HG02981 (cell line): Measurements from ENCODE around the gene CDK4.
"Not testable (repeated sequence)": the region's sequence is repeated elsewhere in the genome, so short reads cannot be mapped to it uniquely, and the experiment has no call there.

ENCODE experiments used
- ATAC-seq: cut with Tn5 transposase; IDR thresholded peaks from one replicate; pipeline ENCODE4 v1.9.1; 2021; ENCODE audit warnings: mild to moderate bottlenecking, moderate library complexity; ENCODE audit not compliant: unreplicated experiment

The CDK4 gene

DNA sequence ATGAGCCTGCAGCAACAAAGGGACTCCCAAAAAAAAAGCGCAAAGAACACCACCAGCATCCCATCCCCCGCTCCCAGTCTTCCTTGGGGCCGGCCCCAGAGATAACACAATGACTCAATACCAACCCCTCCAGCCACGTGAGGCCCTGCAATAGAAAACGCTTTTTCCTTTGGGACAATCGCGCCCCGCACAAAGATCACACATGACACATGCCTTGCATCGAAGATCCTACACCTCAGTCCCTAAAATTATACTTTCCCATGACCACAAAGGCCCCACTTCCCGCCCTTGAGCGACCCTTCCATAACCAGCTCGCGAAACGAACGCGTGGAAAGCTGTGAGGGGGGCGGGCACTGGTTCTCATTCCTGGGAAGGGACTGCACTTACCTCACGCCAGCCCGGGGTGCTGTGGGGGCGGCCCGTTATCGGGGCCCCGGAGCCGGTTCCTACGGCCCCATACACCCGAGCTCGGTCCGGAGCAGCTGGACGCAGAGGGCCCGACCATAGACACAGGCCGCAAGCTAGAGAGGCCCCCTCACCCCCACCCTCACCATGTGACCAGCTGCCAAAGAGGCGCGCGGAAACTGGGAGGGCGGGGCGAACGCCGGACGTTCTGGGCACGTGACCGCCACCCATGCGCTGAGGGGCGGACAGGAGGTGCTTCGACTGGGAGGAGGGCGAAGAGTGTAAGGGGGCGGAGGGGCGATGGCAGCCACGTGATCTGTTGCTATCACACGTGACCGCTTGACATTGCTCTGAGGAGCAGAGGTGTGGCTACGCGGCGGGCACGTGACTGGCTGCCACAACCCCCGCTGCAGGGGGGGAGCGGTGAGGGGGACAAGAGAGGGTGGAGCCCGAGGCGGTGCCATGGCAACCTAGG, at the start of gene CDK4:
TSS of gene CDK4 (minus strand) at position 523 of the 880 bp plus-strand sequence. CDS start 593 bp downstream, outside the sequence.
- ATAC-seq, result peak; percentile 71

- ATAC-seq, result no peak
Measured at GRCh38 chr12:57800965-57801364, 48.9 kb upstream of the CDK4 start.

- ATAC-seq, result no peak
Measured at GRCh38 chr12:57797933-57798332, 45.8 kb upstream of the CDK4 start.

GRCh38 chr12:57796996-57797395, 44.9 kb upstream of the CDK4 start:
- no peak for ATAC-seq

- ATAC-seq, result no peak
Measured at GRCh38 chr12:57795354-57795753, 43.2 kb upstream of the CDK4 start.

DNA sequence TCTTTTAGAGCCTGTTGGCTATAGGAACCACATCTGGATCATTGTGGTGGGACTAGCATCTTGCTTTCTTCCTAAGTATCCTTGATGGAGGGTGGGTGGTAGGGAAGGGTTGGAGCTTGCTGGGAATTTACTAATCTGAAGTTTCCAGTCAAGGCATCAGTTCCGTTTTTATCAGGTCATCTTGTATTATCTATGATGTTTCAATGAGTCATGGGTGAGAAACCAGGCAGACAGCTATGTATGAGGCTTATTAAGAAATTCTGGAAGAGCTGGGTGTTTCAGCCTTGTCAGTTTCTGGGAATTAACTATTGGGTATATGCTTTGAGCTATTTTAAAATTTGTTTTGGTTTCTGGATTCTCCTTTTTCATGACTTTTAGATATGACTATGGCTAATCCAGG, 41.8 kb upstream of the CDK4 start:
- no peak for ATAC-seq

GRCh38 chr12:57783861-57784260, 31.8 kb upstream of the CDK4 start:
- no peak for ATAC-seq

DNA sequence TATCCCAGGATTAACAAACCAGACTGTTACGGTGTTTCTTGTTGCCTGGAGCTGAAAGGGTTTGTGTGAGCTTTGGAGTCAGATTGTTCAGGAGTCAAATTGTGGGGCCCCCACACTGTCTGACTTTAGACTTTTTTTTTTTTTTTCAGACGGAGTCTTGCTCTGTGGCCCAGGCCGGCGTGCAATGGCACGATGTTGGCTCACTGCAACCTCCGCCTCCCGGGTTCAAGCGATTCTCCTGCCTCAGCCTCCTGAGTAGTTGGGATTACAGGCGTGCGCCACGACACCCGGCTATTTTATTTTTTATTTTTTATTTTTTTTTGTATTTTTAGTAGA, 31.3 kb upstream of the CDK4 start:
- ATAC-seq, result no peak

DNA sequence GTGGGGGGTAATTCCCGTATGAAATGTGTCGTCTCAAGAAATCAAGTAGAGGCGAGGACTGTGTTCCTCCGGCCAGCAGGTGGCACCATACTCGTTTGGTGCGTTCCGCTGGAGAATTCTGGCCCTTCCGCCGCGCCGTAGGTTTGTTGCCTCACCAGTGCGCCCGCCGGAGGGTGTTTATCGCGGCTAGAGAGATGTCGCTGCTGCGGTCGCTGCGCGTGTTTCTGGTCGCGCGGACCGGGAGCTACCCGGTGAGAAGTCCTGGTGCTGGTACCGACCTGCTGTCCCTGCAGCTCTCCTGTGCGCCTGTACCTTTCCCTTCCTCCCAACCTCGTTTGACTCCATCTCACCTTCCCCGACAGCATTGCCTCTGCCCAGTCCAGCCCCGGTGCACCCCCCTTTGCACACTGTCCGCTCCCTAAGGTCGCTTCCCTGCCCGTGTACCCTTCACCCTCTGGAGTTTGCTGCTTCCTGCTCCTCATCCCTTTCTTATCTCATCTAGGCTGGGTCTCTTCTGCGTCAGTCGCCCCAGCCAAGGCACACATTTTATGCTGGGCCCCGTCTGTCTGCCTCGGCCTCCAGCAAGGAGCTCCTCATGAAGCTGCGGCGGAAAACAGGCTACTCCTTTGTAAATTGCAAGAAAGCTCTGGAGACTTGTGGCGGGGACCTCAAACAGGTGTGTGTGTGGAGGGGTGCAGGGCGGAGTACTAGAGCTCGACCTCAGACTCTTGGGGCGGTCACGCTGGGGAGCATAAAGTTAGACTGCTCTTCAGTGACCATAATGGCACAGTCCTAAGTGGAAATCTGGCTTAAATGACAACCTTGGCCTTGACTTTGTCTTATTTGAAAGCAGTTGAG, 30.7 kb upstream of the CDK4 start, which contains the start of gene TSFM:
TSS of gene TSFM (plus strand) at position 180 of the 858 bp plus-strand sequence. CDS start at position 195, 15 bp downstream.
- ATAC-seq, result peak; percentile 89

DNA sequence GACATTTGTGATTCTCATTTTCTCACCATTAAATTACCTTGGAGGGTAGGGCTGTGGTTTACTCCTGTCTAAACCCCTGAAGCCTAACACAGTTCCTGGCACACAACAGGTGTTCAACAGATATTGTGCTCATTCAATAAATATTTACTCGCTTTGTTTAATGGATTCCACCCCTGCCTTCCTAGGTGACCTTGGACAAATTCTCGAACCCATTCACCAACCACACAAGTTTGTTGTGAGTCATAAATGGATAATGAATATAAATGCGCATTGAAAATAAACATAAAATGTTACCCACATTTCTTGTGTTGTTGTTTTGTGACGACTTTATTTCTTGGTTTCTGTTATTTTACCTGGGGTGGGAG, 30.1 kb upstream of the CDK4 start:
- ATAC-seq, result no peak

- no peak for ATAC-seq
Measured at GRCh38 chr12:57781801-57782200, 29.7 kb upstream of the CDK4 start.

DNA sequence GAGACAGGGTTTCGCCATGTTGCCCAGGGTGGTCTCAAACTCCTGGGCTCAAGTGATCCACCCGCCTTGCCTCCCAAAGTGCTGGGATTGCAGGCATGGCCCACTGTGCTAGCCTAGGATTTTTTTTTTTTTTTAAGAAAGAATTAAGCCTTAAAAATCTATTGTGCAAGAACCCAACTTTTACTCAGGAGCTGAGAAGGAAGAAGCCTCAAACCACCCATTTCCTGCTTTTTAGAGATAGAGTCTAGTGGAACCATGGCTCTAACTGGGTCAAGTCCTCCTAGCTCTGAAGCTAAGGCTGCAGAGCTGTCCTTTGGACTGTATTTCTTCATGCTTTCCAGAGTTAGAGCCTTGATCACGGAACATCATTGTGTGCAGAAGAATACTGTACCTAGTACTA, 29.1 kb upstream of the CDK4 start:
- ATAC-seq, result no peak

GRCh38 chr12:57780284-57780897, 28.3 kb upstream of the CDK4 start:
- no peak for ATAC-seq

GRCh38 chr12:57779736-57780135, 27.6 kb upstream of the CDK4 start:
- no peak for ATAC-seq

DNA sequence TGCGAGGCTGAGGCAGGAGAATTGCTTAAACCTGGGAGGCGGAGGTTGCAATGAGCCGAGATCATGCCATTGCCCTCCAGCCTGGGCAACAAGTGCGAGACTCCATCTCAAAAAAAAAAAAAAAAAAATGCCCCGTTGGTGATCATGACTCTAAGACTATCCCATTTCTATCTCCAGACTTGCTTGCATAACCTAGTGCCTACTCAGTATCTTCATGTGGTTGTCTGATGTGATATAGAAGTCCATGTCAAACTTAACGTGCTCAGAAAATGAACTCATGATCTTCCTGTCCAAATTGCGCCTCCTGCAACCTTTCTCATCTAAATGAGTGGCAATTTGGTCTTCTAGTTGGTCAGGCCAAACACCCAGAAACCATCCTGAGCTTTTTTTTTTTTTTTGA, 25.8 kb upstream of the CDK4 start:
- ATAC-seq, result no peak

DNA sequence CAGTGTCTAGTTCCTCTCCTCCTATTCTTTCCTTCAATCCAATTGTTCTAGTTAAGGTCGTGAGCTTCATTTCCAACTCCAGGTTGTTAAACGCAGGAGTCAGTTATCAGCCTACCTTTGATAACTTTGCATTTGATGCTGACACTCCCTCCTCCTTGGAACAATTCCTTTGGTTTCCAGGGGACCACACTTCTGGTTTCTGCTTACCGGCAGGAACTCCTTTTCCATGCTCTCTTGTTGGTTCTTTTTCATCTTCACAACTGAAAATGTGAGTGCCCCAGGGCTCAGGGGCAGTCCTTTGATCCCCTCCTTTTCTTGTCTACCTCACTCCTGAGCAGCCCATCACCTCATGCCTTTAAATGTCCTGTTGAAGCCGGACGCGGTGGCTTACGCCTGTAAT, 25.3 kb upstream of the CDK4 start:
- no peak for ATAC-seq

GRCh38 chr12:57776247-57776587, 24.1 kb upstream of the CDK4 start:
- ATAC-seq, result no peak

DNA sequence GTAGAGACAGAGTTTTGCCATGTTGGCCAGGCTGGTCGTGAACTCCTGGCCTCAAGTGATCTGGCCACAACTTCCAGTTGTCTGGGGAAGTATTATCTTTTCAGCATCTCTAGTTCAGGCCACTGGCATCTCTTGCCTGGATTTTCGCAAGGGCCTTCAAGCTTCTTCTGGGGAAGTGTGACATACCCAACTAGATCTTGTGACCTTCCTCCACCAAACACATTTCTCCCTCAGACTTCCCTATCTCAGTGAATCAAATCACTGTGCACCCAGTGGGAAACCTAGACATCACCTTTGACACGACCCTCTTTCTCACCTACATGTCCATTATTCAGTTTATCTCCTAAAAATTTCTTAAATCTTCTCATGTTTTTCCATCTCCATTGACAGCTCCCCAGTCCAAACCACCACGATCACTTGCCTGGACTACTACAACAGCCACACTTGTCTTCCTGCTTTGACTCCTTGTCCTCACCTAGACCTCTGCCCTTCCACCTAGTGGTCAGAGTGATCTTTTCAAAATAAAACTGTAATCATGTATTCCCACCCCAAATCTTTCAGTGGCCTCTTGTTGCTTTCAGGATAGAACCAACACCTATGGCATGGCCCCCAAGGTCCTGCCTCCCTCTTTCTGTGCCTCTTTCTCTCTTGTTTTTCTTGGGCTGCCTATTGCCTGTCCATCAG, 23.6 kb upstream of the CDK4 start:
- ATAC-seq, result no peak

GRCh38 chr12:57775044-57775443, 22.9 kb upstream of the CDK4 start:
- no peak for ATAC-seq

DNA sequence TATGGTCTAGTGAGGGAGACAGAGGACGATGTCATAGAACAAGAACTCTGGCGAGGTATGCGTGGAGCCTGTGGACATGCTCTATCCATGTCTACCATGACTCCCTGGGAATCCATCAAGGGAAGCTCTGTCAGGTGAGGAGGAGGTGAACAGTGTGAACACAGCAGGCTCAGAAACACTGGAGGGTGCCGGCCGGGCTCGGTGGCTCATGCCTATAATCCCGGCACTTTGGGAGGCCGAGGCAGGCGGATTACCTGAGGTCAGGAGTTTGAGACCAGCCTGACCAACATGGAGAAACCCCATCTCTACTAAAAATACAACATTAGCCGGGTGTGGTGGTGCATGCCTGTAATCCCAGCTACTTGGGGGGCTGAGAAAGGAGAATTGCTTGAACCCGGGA, 22.5 kb upstream of the CDK4 start:
- ATAC-seq, result not testable (repeated sequence)
